DOHH2 (cell line): ENCODE measurements around the gene IGDCC3.

Experiments
- EZH2phosphoT487 ChIP-seq: fragments of 200-600 bp; sonication (generic); IDR thresholded peaks from 2 replicates; pipeline ENCODE4 v1.6.1; 2017; ENCODE audit warnings: borderline replicate concordance, mild to moderate bottlenecking, antibody characterized with exemption, low read length, moderate library complexity, mixed read lengths
- TF ChIP-seq, protein P1 (sequence below): fragments of 200-600 bp; sonication (generic); IDR thresholded peaks from one replicate; pipeline ENCODE4 v1.5.1; 2014; ENCODE audit warnings: antibody characterized with exemption, mild to moderate bottlenecking, low read depth, low read length; ENCODE audit not compliant: poor library complexity, severe bottlenecking

DNA sequence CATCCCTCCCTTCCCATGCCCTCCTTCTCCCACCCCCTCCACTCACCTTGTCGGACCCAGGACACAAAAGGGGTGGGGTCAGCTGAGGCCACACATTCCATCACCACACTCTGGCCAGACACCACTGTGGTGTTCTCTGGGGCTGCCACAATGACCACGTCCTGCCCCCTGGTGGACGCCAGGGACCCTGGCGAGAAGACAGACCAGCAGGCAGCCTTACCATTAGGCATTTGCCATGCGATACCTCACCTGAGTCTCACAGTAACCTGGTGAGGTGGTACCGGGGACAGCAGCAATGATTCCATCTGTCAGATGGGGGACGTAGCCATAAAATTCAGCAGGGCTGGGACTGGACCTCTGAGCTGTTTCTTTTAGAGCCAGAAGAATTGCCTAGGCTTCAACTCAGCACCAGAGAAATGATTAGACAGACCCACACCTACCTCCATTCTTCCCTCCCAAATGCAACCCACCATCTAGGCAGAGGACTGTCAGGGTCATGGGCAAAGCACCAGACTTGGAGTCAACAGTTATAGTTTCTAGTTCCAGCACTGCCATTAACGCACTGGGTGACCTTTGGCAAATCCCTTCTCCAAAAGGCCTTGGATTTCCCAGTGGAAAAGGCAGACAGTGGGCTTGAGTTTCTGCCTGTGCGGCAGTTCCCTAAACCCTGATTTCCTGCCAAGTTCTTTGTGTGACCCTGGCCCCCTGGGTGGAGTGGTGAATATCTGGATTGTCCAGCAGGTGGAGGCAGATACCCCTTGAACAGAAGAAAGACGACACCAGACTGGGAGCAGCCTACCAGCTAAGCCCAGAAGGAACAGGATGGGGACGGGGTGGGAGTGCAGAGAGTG is 23.2 kb upstream of the IGDCC3 start:
- TF ChIP-seq, protein P1, sequence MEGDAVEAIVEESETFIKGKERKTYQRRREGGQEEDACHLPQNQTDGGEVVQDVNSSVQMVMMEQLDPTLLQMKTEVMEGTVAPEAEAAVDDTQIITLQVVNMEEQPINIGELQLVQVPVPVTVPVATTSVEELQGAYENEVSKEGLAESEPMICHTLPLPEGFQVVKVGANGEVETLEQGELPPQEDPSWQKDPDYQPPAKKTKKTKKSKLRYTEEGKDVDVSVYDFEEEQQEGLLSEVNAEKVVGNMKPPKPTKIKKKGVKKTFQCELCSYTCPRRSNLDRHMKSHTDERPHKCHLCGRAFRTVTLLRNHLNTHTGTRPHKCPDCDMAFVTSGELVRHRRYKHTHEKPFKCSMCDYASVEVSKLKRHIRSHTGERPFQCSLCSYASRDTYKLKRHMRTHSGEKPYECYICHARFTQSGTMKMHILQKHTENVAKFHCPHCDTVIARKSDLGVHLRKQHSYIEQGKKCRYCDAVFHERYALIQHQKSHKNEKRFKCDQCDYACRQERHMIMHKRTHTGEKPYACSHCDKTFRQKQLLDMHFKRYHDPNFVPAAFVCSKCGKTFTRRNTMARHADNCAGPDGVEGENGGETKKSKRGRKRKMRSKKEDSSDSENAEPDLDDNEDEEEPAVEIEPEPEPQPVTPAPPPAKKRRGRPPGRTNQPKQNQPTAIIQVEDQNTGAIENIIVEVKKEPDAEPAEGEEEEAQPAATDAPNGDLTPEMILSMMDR: peak; percentile 73
- TF ChIP-seq EZH2phosphoT487: no peak
